ENCODE measurements around the gene GULP1. TPM values are rescaled to one million over a fixed set of nuclear protein-coding genes. Genes with fewer than 3 reads are reported as not detected.

The GULP1 gene
- total and polyA plus RNA-seq, 12 donors, result 5.8 to 122 (median 51.5) TPM

GRCh38 chr2:188561473-188561979 lies 269.9 kb downstream of the GULP1 start:
- Histone ChIP-seq H3K4me1 (replicated peaks in 1 of 2) (no peaks in the 10 kb centered on the region), H3K4me3 (no peak overlapping the region), H3K27ac (no peak overlapping the region), H3K36me3 (replicated peaks in 1 of 2) (no peaks in the 10 kb centered on the region), H3K27me3 (no peaks in the 10 kb centered on the region), H3K9me3 (replicated peaks in 1 of 3) (no peaks in the 10 kb centered on the region)
- intact Hi-C loops (cut with DNase I), result no loop called here
- TF ChIP-seq, protein P1, sequence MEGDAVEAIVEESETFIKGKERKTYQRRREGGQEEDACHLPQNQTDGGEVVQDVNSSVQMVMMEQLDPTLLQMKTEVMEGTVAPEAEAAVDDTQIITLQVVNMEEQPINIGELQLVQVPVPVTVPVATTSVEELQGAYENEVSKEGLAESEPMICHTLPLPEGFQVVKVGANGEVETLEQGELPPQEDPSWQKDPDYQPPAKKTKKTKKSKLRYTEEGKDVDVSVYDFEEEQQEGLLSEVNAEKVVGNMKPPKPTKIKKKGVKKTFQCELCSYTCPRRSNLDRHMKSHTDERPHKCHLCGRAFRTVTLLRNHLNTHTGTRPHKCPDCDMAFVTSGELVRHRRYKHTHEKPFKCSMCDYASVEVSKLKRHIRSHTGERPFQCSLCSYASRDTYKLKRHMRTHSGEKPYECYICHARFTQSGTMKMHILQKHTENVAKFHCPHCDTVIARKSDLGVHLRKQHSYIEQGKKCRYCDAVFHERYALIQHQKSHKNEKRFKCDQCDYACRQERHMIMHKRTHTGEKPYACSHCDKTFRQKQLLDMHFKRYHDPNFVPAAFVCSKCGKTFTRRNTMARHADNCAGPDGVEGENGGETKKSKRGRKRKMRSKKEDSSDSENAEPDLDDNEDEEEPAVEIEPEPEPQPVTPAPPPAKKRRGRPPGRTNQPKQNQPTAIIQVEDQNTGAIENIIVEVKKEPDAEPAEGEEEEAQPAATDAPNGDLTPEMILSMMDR (IDR thresholded peaks at IDR 0.05), result no peak
- TF ChIP-seq POLR2A (IDR thresholded peaks at IDR 0.05), result no peak
- WGBS, 4 donors, result 97 to 100% (median 97%) methylated on average over 3 to 4 of the region's 4 CpGs
- no peak for DNase-seq

DNA sequence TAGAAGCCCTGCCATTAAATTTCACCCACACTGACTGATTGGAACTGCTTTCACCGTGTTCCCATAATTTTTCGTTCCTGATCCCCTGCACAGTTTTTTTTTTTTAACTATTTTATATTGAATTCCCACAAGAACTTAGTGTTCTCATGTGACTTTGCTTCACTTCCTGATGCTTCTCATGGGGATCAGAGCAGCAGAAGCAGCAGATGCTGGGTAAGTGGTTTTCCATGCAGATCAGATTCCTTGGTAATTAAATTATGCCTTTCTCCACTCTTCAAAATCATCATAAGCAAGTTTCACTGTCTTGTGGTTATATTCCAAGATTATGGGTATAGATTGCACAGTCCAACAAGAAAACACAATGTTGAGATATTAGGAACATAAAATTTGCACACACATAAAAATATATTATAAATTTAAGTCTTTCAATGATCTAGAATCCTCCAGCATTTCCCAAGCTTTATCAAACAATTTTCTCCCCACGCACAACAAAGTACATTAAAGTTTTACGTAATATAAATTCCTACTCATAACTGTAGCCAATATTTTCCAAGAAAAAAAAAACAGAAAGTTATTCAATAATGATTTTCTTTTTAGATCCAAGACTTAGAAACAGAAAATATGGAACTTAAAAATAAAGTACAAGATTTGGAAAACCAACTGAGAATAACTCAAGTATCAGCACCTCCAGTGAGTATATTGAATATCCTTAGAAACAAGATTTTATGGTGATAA lies 277.9 kb downstream of the GULP1 start:
- Histone ChIP-seq H3K36me3 (replicated peaks in 1 of 2) (no peaks in the 10 kb centered on the region), H3K27me3 (no peaks in the 10 kb centered on the region), H3K27ac (no peak overlapping the region), H3K4me1 (replicated peaks in 1 of 2) (no peaks in the 10 kb centered on the region), H3K4me3 (no peak overlapping the region), H3K9me3 (replicated peaks in 1 of 3) (no peaks in the 10 kb centered on the region)
- no peak for DNase-seq
- TF ChIP-seq, protein P1 (IDR thresholded peaks at IDR 0.05), result no peak
- TF ChIP-seq POLR2A (IDR thresholded peaks at IDR 0.05), result no peak
- WGBS, 4 donors, result 89 to 96% (median 93%) methylated on average over 4 of the region's 4 CpGs
- intact Hi-C loops (cut with DNase I), result no loop called here

GRCh38 chr2:188570370-188570769 lies 278.7 kb downstream of the GULP1 start:
- no peak overlapping the region for H3K4me3 ChIP-seq
- H3K27ac ChIP-seq, result no peak overlapping the region
- H3K9me3 ChIP-seq (replicated peaks in 1 of 3), result no peaks in the 10 kb centered on the region
- no peaks in the 10 kb centered on the region for H3K4me1 ChIP-seq (replicated peaks in 1 of 2)
- 93 to 100% (median 97%) methylated on average over 1 of the region's 1 CpG for WGBS, 4 donors
- DNase-seq, result no peak
- TF ChIP-seq, protein P1 (IDR thresholded peaks at IDR 0.05), result no peak
- no peak for TF ChIP-seq POLR2A (IDR thresholded peaks at IDR 0.05)
- intact Hi-C loops (cut with DNase I), result no loop called here
- H3K27me3 ChIP-seq, result no peaks in the 10 kb centered on the region
- H3K36me3 ChIP-seq (replicated peaks in 1 of 2), result no peaks in the 10 kb centered on the region

GRCh38 chr2:188571543-188572303 lies 280.0 kb downstream of the GULP1 start:
- DNase-seq, result no peak
- no peak for TF ChIP-seq POLR2A (IDR thresholded peaks at IDR 0.05)
- TF ChIP-seq, protein P1 (IDR thresholded peaks at IDR 0.05), result no peak
- no peak overlapping the region for H3K27ac ChIP-seq
- intact Hi-C loops (cut with DNase I), result no loop called here
- H3K9me3 ChIP-seq (replicated peaks in 1 of 3), result no peaks in the 10 kb centered on the region
- WGBS, 4 donors, result 88 to 95% (median 91%) methylated on average over 3 of the region's 3 CpGs
- no peaks in the 10 kb centered on the region for H3K36me3 ChIP-seq (replicated peaks in 1 of 2)
- H3K27me3 ChIP-seq, result no peaks in the 10 kb centered on the region
- no peak overlapping the region for H3K4me3 ChIP-seq
- H3K4me1 ChIP-seq (replicated peaks in 1 of 2), result no peaks in the 10 kb centered on the region

Data from adrenal gland (tissue), 12 donors.